A673 (cell line): Measurements from ENCODE around the gene FAM83B. TPM values are rescaled to one million over a fixed set of nuclear protein-coding genes. Genes with fewer than 3 reads are reported as not detected.

ENCODE experiments used
- BruUV-seq: library from RNA; stranded (reverse); fragments of 400-500 nt; replicated peaks from 2 replicates; lab custom pipeline; 2021; lab: Mats Ljungman, UMichigan
- CTCF ChIA-PET: fragments of 300-600 bp; sonication (Branson Sonifier 250); formaldehyde crosslinking; loops from one replicate; lab custom pipeline; 2022; ENCODE audit warnings: antibody characterized with exemption; lab: Charles Lee
- POLR2A ChIA-PET: fragments of 300-600 bp; sonication (Branson Sonifier 250); formaldehyde crosslinking; loops from one replicate; lab custom pipeline; 2022; ENCODE audit warnings: antibody characterized with exemption; ENCODE audit not compliant: low non-redundant PET; lab: Charles Lee
- DNase-seq: peaks from one replicate; pipeline ENCODE4 v3.0.0-alpha.2; 2015; ENCODE audit warnings: low spot score
- H3K27ac ChIP-seq: fragments of 200-600 bp; sonication (generic); 2 replicates; pipeline ENCODE4 v1.5.1; 2016; ENCODE audit warnings: mixed run types, low read depth, mild to moderate bottlenecking, mixed read lengths, antibody characterized with exemption, low read length; ENCODE audit not compliant: poor library complexity, severe bottlenecking
- H3K27me3 ChIP-seq: fragments of 200-600 bp; sonication (generic); replicated peaks from 2 replicates; pipeline ENCODE4 v1.6.1; 2017; ENCODE audit warnings: mixed run types, low read depth, mild to moderate bottlenecking, mixed read lengths, antibody characterized with exemption, low read length; ENCODE audit not compliant: insufficient read depth, poor library complexity
- H3K36me3 ChIP-seq: fragments of 200-600 bp; sonication (generic); 2 replicates; pipeline ENCODE4 v1.6.1; 2016; ENCODE audit warnings: mixed run types, mild to moderate bottlenecking, mixed read lengths, antibody characterized with exemption, low read length; ENCODE audit not compliant: insufficient read depth, poor library complexity, severe bottlenecking
- H3K4me1 ChIP-seq: fragments of 200-600 bp; sonication (generic); 2 replicates; pipeline ENCODE4 v1.6.1; 2017; ENCODE audit warnings: mixed run types, mild to moderate bottlenecking, mixed read lengths, antibody characterized with exemption, low read length; ENCODE audit not compliant: insufficient read depth, poor library complexity, severe bottlenecking
- H3K4me3 ChIP-seq: fragments of 200-600 bp; sonication (generic); 2 replicates; pipeline ENCODE4 v1.5.1; 2016; ENCODE audit warnings: low read depth, mixed run types, mild to moderate bottlenecking, mixed read lengths, low read length; ENCODE audit not compliant: poor library complexity, severe bottlenecking
- H3K9me3 ChIP-seq: fragments of 200-600 bp; sonication (generic); 2 replicates; pipeline ENCODE4 v1.6.1; 2016; ENCODE audit warnings: mixed run types, low read depth, mild to moderate bottlenecking, mixed read lengths, antibody characterized with exemption, low read length; ENCODE audit not compliant: poor library complexity, severe bottlenecking
- EZH2 ChIP-seq: fragments of 200-600 bp; sonication (generic); IDR thresholded peaks from 2 replicates; pipeline ENCODE4 v1.6.1; 2017; ENCODE audit warnings: borderline replicate concordance, low read depth, mild to moderate bottlenecking, mixed read lengths, antibody characterized with exemption, low read length; ENCODE audit not compliant: poor library complexity, severe bottlenecking
- intact Hi-C: fragments of 100-400 bp; cut with micrococcal nuclease; formaldehyde crosslinking; loops from one replicate; pipeline ENCODE4 v1.10.0; 2022; ENCODE audit not compliant: unreplicated experiment
- total RNA-seq: library from RNA; stranded (reverse); gene quantifications from 2 replicates; pipeline ENCODE4 v1.2.3, GENCODE V29; 2021
- TF ChIP-seq, protein P1 (sequence below): fragments of 300-800, 200-600 bp; sonication (generic); conservative IDR thresholded peaks from 2 replicates; pipeline ENCODE4 v1.5.1; 2017; ENCODE audit warnings: low read depth, mild to moderate bottlenecking, antibody characterized with exemption, low read length, moderate library complexity, mixed read lengths

The FAM83B gene
- total RNA-seq, 1 experiment from 2014 or later, result 0.41 TPM

DNA sequence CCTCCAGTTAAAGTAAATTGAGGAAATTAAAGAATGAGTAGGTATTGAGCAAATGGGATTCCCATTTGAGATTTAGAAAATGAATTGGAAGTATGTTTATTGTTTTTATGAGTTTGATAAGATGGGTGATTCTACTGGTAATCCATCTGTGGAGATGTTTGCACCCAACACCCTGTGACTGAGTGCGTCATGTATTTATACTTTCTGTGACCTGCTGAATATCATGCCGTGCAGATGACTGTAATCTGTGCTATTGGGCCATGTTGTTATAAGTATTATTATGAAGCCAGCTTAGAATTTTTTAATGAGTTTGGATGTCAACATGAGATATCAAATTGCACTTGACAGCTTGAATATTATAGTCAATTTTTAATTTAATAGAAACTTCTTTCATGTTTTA is 17.7 kb downstream of the FAM83B start:
- TF ChIP-seq EZH2, result no peak
- TF ChIP-seq, protein P1, sequence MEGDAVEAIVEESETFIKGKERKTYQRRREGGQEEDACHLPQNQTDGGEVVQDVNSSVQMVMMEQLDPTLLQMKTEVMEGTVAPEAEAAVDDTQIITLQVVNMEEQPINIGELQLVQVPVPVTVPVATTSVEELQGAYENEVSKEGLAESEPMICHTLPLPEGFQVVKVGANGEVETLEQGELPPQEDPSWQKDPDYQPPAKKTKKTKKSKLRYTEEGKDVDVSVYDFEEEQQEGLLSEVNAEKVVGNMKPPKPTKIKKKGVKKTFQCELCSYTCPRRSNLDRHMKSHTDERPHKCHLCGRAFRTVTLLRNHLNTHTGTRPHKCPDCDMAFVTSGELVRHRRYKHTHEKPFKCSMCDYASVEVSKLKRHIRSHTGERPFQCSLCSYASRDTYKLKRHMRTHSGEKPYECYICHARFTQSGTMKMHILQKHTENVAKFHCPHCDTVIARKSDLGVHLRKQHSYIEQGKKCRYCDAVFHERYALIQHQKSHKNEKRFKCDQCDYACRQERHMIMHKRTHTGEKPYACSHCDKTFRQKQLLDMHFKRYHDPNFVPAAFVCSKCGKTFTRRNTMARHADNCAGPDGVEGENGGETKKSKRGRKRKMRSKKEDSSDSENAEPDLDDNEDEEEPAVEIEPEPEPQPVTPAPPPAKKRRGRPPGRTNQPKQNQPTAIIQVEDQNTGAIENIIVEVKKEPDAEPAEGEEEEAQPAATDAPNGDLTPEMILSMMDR, result no peak
- Histone ChIP-seq H3K4me1 (no peaks in the 10 kb centered on the region), H3K4me3 (no peak overlapping the region), H3K36me3 (no peaks in the 10 kb centered on the region), H3K27ac (no peak overlapping the region), H3K27me3 (no peaks in the 10 kb centered on the region), H3K9me3 (no peaks in the 10 kb centered on the region)
- intact Hi-C loops, result no loop called here
- ChIA-PET POLR2A (no interaction called here), CTCF (no interaction called here)
- DNase-seq, result no peak
- no TSS peak for BruUV-seq

GRCh38 chr6:54865091-54865631 is 18.6 kb downstream of the FAM83B start:
- Histone ChIP-seq H3K9me3 (no peaks in the 10 kb centered on the region), H3K4me3 (no peak overlapping the region), H3K4me1 (no peaks in the 10 kb centered on the region), H3K36me3 (no peaks in the 10 kb centered on the region), H3K27ac (no peak overlapping the region), H3K27me3 (no peaks in the 10 kb centered on the region)
- intact Hi-C loops, result no loop called here
- DNase-seq, result no peak
- no TSS peak for BruUV-seq
- CTCF ChIA-PET, result no interaction called here
- POLR2A ChIA-PET, result no interaction called here
- no peak for TF ChIP-seq EZH2
- TF ChIP-seq, protein P1, result no peak

- no peaks in the 10 kb centered on the region for H3K36me3 ChIP-seq
- intact Hi-C loops, result no loop called here
- DNase-seq, result no peak
- POLR2A ChIA-PET, result no interaction called here
- CTCF ChIA-PET, result no interaction called here
- BruUV-seq, result no TSS peak
- no peaks in the 10 kb centered on the region for H3K27me3 ChIP-seq
- no peak overlapping the region for H3K27ac ChIP-seq
- H3K4me1 ChIP-seq, result no peaks in the 10 kb centered on the region
- no peaks in the 10 kb centered on the region for H3K9me3 ChIP-seq
- TF ChIP-seq, protein P1, result no peak
- TF ChIP-seq EZH2, result no peak
- H3K4me3 ChIP-seq, result no peak overlapping the region
Measured at GRCh38 chr6:54868556-54868955, 22.0 kb downstream of the FAM83B start.
